ENCODE measurements around the gene VAT1.
"Not testable (repeated sequence)": the region's sequence is repeated elsewhere in the genome, so short reads cannot be mapped to it uniquely, and the experiment has no call there.

The VAT1 gene

DNA sequence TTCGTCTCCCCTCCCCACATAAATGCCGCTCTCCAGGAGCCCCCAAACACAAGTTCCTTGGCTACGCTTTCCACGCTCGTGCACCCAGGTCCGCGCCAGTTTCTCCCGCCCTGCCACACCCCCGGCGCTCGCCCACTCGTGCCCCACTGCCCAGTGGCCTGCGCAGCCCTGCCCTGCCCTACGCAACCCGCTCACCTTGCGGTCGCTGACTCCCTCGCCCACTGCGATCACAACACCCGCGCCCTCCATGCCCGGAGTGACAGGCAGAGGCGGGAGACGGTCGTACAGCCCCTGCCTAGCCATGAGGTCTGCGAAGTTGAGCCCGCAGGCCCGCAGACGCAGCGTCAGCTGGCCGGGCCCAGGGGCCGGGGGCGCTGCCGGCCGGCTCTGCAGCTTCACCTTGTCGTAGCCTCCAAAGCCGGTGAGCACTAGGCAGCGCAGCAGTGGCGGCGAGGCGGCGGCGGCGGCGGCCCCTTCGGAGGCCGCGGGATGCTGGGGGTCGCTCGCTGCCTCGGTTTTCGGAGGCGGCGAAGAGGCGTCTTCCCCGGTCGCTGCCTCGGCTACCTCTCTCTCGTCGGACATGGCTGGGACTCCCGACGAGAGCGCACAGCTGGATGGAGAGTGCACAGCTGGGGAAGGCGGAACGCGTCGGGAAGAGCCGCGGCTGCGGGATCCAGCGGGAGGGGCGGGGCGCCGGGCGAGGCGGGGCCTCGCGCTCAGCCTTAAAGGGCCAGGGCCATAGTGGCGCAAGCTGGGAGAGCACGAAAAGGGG lies at the start of gene VAT1:
TSS of gene VAT1 (minus strand) at position 645 of the 772 bp plus-strand sequence. CDS start at position 582, 63 bp downstream.
- DNase-seq, result peak; percentile 62 to 67

- DNase-seq, result no peak
Observed at GRCh38 chr17:43070872-43071271, 48.7 kb upstream of the VAT1 start.

GRCh38 chr17:43070257-43070656 lies 48.1 kb upstream of the VAT1 start:
- DNase-seq, result no peak

GRCh38 chr17:43069368-43069898 lies 47.2 kb upstream of the VAT1 start:
- DNase-seq, result no peak

GRCh38 chr17:43068570-43069367 lies 46.6 kb upstream of the VAT1 start:
- DNase-seq, result no peak

- DNase-seq, result no peak
Observed at GRCh38 chr17:43062984-43063638, 40.9 kb upstream of the VAT1 start.

GRCh38 chr17:43056051-43056450 lies 33.9 kb upstream of the VAT1 start:
- no peak for DNase-seq

- DNase-seq, result not testable (repeated sequence)
Observed at GRCh38 chr17:43053008-43053407, 30.8 kb upstream of the VAT1 start.

DNA sequence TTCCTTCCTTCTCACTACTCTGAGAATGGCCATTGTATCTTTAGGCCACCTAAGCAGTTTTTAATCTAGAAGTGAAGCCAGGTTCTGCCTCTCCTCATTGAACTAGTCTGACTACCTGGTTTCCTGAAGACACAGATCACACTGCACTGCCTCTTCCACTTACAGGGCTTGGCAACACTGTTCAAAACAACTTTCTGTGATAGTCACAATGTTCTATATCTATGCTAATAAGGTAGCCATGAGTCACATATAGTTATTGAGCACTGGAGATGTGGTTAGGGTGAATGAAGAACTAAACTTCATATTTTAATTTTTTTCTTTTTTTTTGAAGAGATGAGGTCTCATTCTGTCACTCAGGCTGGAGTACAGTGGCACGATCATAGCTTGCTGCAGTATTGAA lies 29.8 kb upstream of the VAT1 start:
- no peak for DNase-seq

GRCh38 chr17:43044024-43044423 lies 21.8 kb upstream of the VAT1 start:
- DNase-seq, result no peak

- DNase-seq, result no peak
Observed at GRCh38 chr17:43043307-43043706, 21.1 kb upstream of the VAT1 start.

- DNase-seq, result no peak
Observed at GRCh38 chr17:43042025-43042628, 19.9 kb upstream of the VAT1 start.

GRCh38 chr17:43040655-43041054 lies 18.5 kb upstream of the VAT1 start:
- no peak for DNase-seq

GRCh38 chr17:43039646-43040045 lies 17.5 kb upstream of the VAT1 start:
- no peak for DNase-seq

DNA sequence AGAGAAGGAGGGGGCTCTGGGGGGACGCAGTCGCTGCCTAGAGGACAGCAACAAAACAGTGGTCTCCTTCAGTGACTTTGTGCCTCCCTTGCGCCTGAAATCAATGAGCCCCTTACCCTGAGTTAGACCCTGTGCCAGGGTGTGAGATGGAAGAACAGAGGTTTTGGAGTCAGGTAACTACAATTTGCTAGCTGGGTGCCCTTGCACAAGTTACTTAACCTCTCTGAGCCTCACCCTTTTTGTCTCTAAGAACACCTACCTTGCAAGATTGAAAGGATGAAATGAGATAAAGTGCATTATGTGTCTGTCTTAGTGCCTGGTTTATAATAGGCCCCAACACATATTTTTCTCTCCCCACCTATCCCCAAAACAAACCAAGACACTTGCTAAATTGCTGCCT lies 12.7 kb upstream of the VAT1 start:
- DNase-seq, result no peak

- DNase-seq, result no peak
Observed at GRCh38 chr17:43033948-43034881, 12.0 kb upstream of the VAT1 start.

DNA sequence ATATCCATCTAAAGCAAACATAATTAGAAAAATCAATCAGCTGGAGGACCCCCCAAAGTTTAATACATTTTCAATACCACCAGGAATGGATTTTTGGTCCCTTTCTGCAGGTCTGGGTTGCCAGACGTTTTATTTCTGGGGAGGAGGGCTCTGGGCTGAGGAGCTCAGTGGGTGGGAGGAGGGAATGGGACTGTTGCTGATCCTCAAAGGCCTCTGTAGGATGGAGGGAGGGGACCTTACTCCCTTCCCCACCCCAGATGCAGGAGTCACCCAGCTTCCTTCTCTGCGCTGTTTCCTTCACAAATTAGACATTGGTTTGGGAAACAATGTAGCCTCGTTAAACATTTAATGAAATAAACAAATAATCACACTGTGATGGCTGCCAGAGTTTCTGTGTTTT lies 9.5 kb upstream of the VAT1 start:
- no peak for DNase-seq

- DNase-seq, result no peak
Observed at GRCh38 chr17:43030137-43030767, 8.1 kb upstream of the VAT1 start.

- no peak for DNase-seq
Observed at GRCh38 chr17:43028221-43028861, 6.2 kb upstream of the VAT1 start.

GRCh38 chr17:43027091-43028032 lies 5.2 kb upstream of the VAT1 start:
- DNase-seq, result no peak
